HCT116 (cell line): Measurements from ENCODE around the gene COL18A1. TPM values are rescaled to one million over a fixed set of nuclear protein-coding genes. Genes with fewer than 3 reads are reported as not detected.

Experiments
- ATAC-seq: fragments of 200-7000 bp; cut with Tn5 transposase; 2 replicates; pipeline ENCODE4 v1.9.1; 2020; ENCODE audit warnings: mild to moderate bottlenecking, moderate library complexity
- Bru-seq: library from RNA; stranded (reverse); fragments of 400-500 nt; gene quantifications from one replicate; lab custom pipeline; 2021; lab: Mats Ljungman, UMichigan
- BruChase-seq, 2 experiments: library from RNA; stranded (reverse); fragments of 400-500 nt; gene quantifications; one replicate each; lab custom pipeline; 2021; lab: Mats Ljungman, UMichigan
- BruUV-seq: library from RNA; stranded (reverse); fragments of 400-500 nt; replicated peaks from 2 replicates; lab custom pipeline; 2021; lab: Mats Ljungman, UMichigan
- CTCF ChIA-PET: fragments of 300-600 bp; sonication (Branson Sonifier 250); formaldehyde crosslinking; loops from one replicate; lab custom pipeline; 2021; ENCODE audit warnings: antibody characterized with exemption; lab: Charles Lee
- POLR2A ChIA-PET: fragments of 300-600, 350-600 bp; sonication (Branson Sonifier 250); formaldehyde crosslinking; loops from one replicate; lab custom pipeline; 2021; ENCODE audit warnings: antibody characterized with exemption; lab: Charles Lee
- RAD21 ChIA-PET, 2 experiments: fragments of 300-600 bp; sonication (Branson Sonifier 250); formaldehyde crosslinking; loops; one replicate each; lab custom pipeline; 2023; ENCODE audit warnings: low total read pairs in 2 of 2; ENCODE audit not compliant: uncharacterized antibody in 2 of 2, unreplicated experiment in 2 of 2, low non-redundant PET in 1 of 2; lab: Charles Lee
- DNase-seq: peaks from one replicate; pipeline ENCODE4 v3.0.0-alpha.2; 2010; ENCODE audit warnings: low read depth, low spot score
- H2AFZ ChIP-seq: fragments of 200-600 bp; shearing (Covaris generic), sonication (generic); 2 replicates; pipeline ENCODE4 v1.6.1; 2017; ENCODE audit warnings: low read depth, mixed run types, mixed read lengths, antibody characterized with exemption, low read length; ENCODE audit not compliant: poor library complexity, severe bottlenecking
- H3K27ac ChIP-seq: 2 replicates; pipeline ENCODE4 v1.5.1; 2012; ENCODE audit warnings: low read depth, low read length
- H3K27me3 ChIP-seq: fragments of 200-600 bp; sonication (generic); 2 replicates; pipeline ENCODE4 v1.6.1; 2016; ENCODE audit warnings: mixed run types, low read length, mixed read lengths; ENCODE audit not compliant: insufficient read depth
- H3K36me3 ChIP-seq, 2 experiments: fragments of 200-500 bp in 1 of 2; fragments of 200-600 bp in 1 of 2; sonication (Bioruptor generic) in 1 of 2; sonication (generic) in 1 of 2; 2 replicates each; pipeline versions ENCODE4 v1.5.1 to v1.6.1; 2014 to 2016; ENCODE audit warnings: low read length in 2 of 2, inconsistent platforms in 1 of 2, mixed read lengths in 1 of 2, mixed run types in 1 of 2; ENCODE audit not compliant: insufficient read depth in 2 of 2, control insufficient read depth in 1 of 2
- H3K4me1 ChIP-seq, 2 experiments: fragments of 200-600 bp in 1 of 2; sonication (generic) in 1 of 2; 2 replicates each; pipeline versions ENCODE4 v1.5.1 to v1.6.1; 2012 to 2017; ENCODE audit warnings: low read length in 2 of 2, inconsistent platforms in 1 of 2, mild to moderate bottlenecking in 1 of 2, mixed read lengths in 1 of 2, mixed run types in 1 of 2, moderate library complexity in 1 of 2; ENCODE audit not compliant: insufficient read depth in 2 of 2, control insufficient read depth in 1 of 2
- H3K4me2 ChIP-seq: fragments of 200-600 bp; sonication (generic); 2 replicates; pipeline ENCODE4 v1.6.1; 2017; ENCODE audit warnings: mixed run types, low read length, mixed read lengths
- H3K4me3 ChIP-seq, 2 experiments: fragments of 200-600 bp in 1 of 2; sonication (generic) in 1 of 2; replicated peaks in 1 of 2; 2 replicates each; pipeline ENCODE4 v1.5.1; 2011 to 2016; ENCODE audit warnings: low read length in 2 of 2, control low read depth in 1 of 2, low read depth in 1 of 2, mild to moderate bottlenecking in 1 of 2, mixed read lengths in 1 of 2, mixed run types in 1 of 2
- H3K79me2 ChIP-seq: fragments of 200-600 bp; sonication (generic); 2 replicates; pipeline ENCODE4 v1.6.1; 2017; ENCODE audit warnings: mild to moderate bottlenecking, mixed run types, low read length, moderate library complexity, mixed read lengths; ENCODE audit not compliant: insufficient read depth
- H3K9ac ChIP-seq: fragments of 200-600 bp; sonication (generic); 2 replicates; pipeline ENCODE4 v1.6.1; 2016; ENCODE audit warnings: low read length, mixed read lengths
- H3K9me2 ChIP-seq: fragments of 200-600 bp; sonication (generic), shearing (Covaris generic); 2 replicates; pipeline ENCODE4 v1.6.1; 2017; ENCODE audit warnings: mixed run types, mild to moderate bottlenecking, moderate library complexity; ENCODE audit not compliant: insufficient read depth
- H3K9me3 ChIP-seq, 2 experiments: fragments of 200-500 bp in 1 of 2; fragments of 200-600 bp in 1 of 2; sonication (Bioruptor generic) in 1 of 2; sonication (generic) in 1 of 2; 2 replicates each; pipeline ENCODE4 v1.6.1; 2014 to 2017; ENCODE audit warnings: low read length in 2 of 2, mixed read lengths in 2 of 2, inconsistent platforms in 1 of 2, low read depth in 1 of 2, mild to moderate bottlenecking in 1 of 2, mixed run types in 1 of 2, moderate library complexity in 1 of 2; ENCODE audit not compliant: control insufficient read depth in 1 of 2, insufficient read depth in 1 of 2
- H4K20me1 ChIP-seq: fragments of 200-600 bp; sonication (generic), shearing (Covaris generic); 2 replicates; pipeline ENCODE4 v1.6.1; 2017; ENCODE audit warnings: mixed run types, mild to moderate bottlenecking, moderate library complexity; ENCODE audit not compliant: insufficient read depth
- ATF3 ChIP-seq: IDR thresholded peaks from 2 replicates; pipeline ENCODE4 v1.6.1; 2012
- CBX3 ChIP-seq: IDR thresholded peaks from 2 replicates; pipeline ENCODE4 v1.6.1; 2012; ENCODE audit warnings: low read depth
- FOSL1 ChIP-seq: IDR thresholded peaks from 2 replicates; pipeline ENCODE4 v1.6.1; 2012; ENCODE audit warnings: low read depth
- JUND ChIP-seq: IDR thresholded peaks from 2 replicates; pipeline ENCODE4 v1.6.1; 2012
- MAX ChIP-seq: IDR thresholded peaks from 2 replicates; pipeline ENCODE4 v1.6.1; 2012
- POLR2AphosphoS5 ChIP-seq: IDR thresholded peaks from 2 replicates; pipeline ENCODE4 v1.6.1; 2011; ENCODE audit warnings: mild to moderate bottlenecking, low read depth, low read length, moderate library complexity
- RAD21 ChIP-seq: IDR thresholded peaks from 2 replicates; pipeline ENCODE4 v1.6.1; 2012; ENCODE audit warnings: low read depth, mild to moderate bottlenecking
- SRF ChIP-seq: IDR thresholded peaks from 2 replicates; pipeline ENCODE4 v1.6.1; 2012; ENCODE audit warnings: low read depth
- TCF7L2 ChIP-seq: IDR thresholded peaks from 2 replicates; pipeline ENCODE4 v1.7.0; 2011; ENCODE audit warnings: borderline replicate concordance, inconsistent platforms; ENCODE audit not compliant: insufficient read depth, insufficient read length; ENCODE audit errors: extremely low read depth
- YY1 ChIP-seq: IDR thresholded peaks from 2 replicates; pipeline ENCODE4 v1.6.1; 2011; ENCODE audit warnings: low read length, low read depth, moderate library complexity, mild to moderate bottlenecking; ENCODE audit not compliant: insufficient replicate concordance; ENCODE audit errors: extremely low read depth
- ZFX ChIP-seq: fragments of 450-650 bp; IDR thresholded peaks from 2 replicates; pipeline ENCODE4 v1.6.1; 2017
- ZNF274 ChIP-seq: fragments of 200-500 bp; sonication (Bioruptor generic); IDR thresholded peaks from 2 replicates; pipeline ENCODE4 v1.6.1; 2014; ENCODE audit warnings: mild to moderate bottlenecking, low read depth, low read length, inconsistent platforms
- intact Hi-C: fragments of 100-400 bp; cut with micrococcal nuclease; formaldehyde crosslinking; loops from 2 replicates; pipeline ENCODE4 v1.10.0; 2022
- long read RNA-seq: library from polyadenylated mRNA; unstranded; transcript quantifications from one replicate; pipeline ENCODE4 v2.0.0, GENCODE V29; 2021; ENCODE audit not compliant: unreplicated experiment
- polyA plus RNA-seq: library from polyadenylated mRNA; unstranded; fragments of >200 nt; gene quantifications from 2 replicates; pipeline ENCODE4 v1.2.1, GENCODE V29; 2012; ENCODE audit warnings: missing spikeins
- total RNA-seq: library from RNA; stranded (reverse); gene quantifications from one replicate; pipeline ENCODE4 v1.2.1, GENCODE V29; 2021; ENCODE audit not compliant: unreplicated experiment
- TF ChIP-seq, protein P1 (sequence below): IDR thresholded peaks from 2 replicates; pipeline ENCODE4 v1.6.1; 2011; ENCODE audit warnings: mild to moderate bottlenecking, low read length, moderate library complexity; ENCODE audit not compliant: insufficient replicate concordance; ENCODE audit errors: extremely low read depth

COL18A1 gene
- 59.5 TPM for total RNA-seq
- polyA plus RNA-seq: 57.0 and 60.3 TPM in 2 replicates
- Bru-seq, nascent RNA: percentile 48 among the genes with signal in this experiment
- percentile 63 among the genes with signal in this experiment for BruChase-seq, experiment 1, labeled RNA remaining after a 6-hour chase
- BruChase-seq, experiment 2, labeled RNA remaining after a 2-hour chase: percentile 56 among the genes with signal in this experiment
- long read RNA-seq, full-length matches to known transcripts: 20 of 153 reads
- long read RNA-seq, partial matches to known transcripts: 91 of 153 reads
- long read RNA-seq, other reads (novel, unspliced or antisense): 42 of 153 reads

- intact Hi-C loops: no loop called here
- peaks cover 18 to 33% of the 10 kb centered on the region in 2 experiments for H3K4me1 ChIP-seq
- TF ChIP-seq POLR2AphosphoS5: peak; percentile 35
- no peak for TF ChIP-seq ZNF274
- H3K9me3 ChIP-seq: no peaks in the 10 kb centered on the region; a peak in 1 of 4 replicates
- ATAC-seq (peak; percentile 70), DNase-seq (no peak)
- H3K36me3 ChIP-seq: no peaks in the 10 kb centered on the region
- H3K79me2 ChIP-seq: peaks cover 31% of the 10 kb centered on the region
- no peaks in the 10 kb centered on the region for H4K20me1 ChIP-seq
- no peak within 1 kb of the TSS for H2AFZ ChIP-seq
- H3K27ac ChIP-seq: peak within 1 kb of the TSS; percentile 69
- H3K27me3 ChIP-seq: no peaks in the 10 kb centered on the region
- RAD21 ChIA-PET: no interaction called here
- CTCF ChIA-PET: no interaction called here
- POLR2A ChIA-PET: no interaction called here
- BruUV-seq: no TSS peak
- H3K9ac ChIP-seq: peak within 1 kb of the TSS; percentile 72
- no peaks in the 10 kb centered on the region for H3K9me2 ChIP-seq
- H3K4me3 ChIP-seq: peak within 1 kb of the TSS; percentile 54 to 72
- H3K4me2 ChIP-seq: peak within 1 kb of the TSS; percentile 99
Measured at GRCh38 chr21:45404730-45405270, at the start of gene COL18A1. Gene COL18A1 (plus strand): TSS chr21:45405165. CDS start chr21:45405231, 66 bp downstream.

GRCh38 chr21:45355573-45355972 lies 49.4 kb upstream of the COL18A1 start:
- Histone ChIP-seq H3K36me3 (no peaks in the 10 kb centered on the region), H3K79me2 (no peaks in the 10 kb centered on the region), H4K20me1 (no peaks in the 10 kb centered on the region), H3K9ac (no peak overlapping the region), H3K4me3 (no peak overlapping the region), H3K27me3 (no peaks in the 10 kb centered on the region), H3K27ac (no peak overlapping the region), H3K4me1 (peaks cover 0 to 1% of the 10 kb centered on the region in 2 experiments; a peak in 1 of 4 replicates), H2AFZ (no peak overlapping the region), H3K4me2 (no peak overlapping the region), H3K9me2 (no peaks in the 10 kb centered on the region), H3K9me3 (no peaks in the 10 kb centered on the region)
- ATAC-seq (no peak), DNase-seq (no peak)
- intact Hi-C loops: no loop called here
- RAD21 ChIA-PET: no interaction called here
- CTCF ChIA-PET: no interaction called here
- POLR2A ChIA-PET: no interaction called here
- TF ChIP-seq TCF7L2 (no peak), ZNF274 (no peak), CBX3 (no peak), ATF3 (no peak), ZFX (no peak), FOSL1 (no peak), SRF (no peak), JUND (no peak), MAX (no peak), POLR2AphosphoS5 (no peak), RAD21 (no peak), YY1 (no peak)
- TF ChIP-seq, protein P1, sequence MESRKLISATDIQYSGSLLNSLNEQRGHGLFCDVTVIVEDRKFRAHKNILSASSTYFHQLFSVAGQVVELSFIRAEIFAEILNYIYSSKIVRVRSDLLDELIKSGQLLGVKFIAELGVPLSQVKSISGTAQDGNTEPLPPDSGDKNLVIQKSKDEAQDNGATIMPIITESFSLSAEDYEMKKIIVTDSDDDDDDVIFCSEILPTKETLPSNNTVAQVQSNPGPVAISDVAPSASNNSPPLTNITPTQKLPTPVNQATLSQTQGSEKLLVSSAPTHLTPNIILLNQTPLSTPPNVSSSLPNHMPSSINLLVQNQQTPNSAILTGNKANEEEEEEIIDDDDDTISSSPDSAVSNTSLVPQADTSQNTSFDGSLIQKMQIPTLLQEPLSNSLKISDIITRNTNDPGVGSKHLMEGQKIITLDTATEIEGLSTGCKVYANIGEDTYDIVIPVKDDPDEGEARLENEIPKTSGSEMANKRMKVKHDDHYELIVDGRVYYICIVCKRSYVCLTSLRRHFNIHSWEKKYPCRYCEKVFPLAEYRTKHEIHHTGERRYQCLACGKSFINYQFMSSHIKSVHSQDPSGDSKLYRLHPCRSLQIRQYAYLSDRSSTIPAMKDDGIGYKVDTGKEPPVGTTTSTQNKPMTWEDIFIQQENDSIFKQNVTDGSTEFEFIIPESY: no peak
- no TSS peak for BruUV-seq
